Cerebellar cortex (tissue), 1 donor: Measurements from ENCODE around the gene GFOD2.
A peak's percentile ranks its signal among the peaks of the same experiment; 100 is the strongest.

Experiments
- DNase-seq: peaks from one replicate; pipeline ENCODE4 v3.0.0-alpha.2; 2015; ENCODE audit warnings: low spot score

GFOD2 gene

DNA sequence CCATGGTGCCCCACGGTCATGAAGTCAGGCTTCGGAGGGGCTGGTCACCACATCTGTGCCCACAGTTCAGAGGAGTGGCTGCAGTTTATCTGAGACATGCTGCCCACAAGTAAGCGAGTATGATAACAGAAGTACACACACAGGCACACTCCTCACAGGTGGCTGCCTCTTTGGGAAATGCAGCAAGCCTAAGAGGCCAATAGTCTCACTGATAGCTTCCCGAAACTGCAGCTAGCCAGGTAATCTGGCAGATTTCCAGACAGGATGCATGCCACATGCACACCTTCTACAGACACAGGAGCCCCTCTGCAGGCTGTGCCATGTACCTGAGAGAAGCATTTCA, 12.6 kb upstream of the GFOD2 start:
- no peak for DNase-seq

DNA sequence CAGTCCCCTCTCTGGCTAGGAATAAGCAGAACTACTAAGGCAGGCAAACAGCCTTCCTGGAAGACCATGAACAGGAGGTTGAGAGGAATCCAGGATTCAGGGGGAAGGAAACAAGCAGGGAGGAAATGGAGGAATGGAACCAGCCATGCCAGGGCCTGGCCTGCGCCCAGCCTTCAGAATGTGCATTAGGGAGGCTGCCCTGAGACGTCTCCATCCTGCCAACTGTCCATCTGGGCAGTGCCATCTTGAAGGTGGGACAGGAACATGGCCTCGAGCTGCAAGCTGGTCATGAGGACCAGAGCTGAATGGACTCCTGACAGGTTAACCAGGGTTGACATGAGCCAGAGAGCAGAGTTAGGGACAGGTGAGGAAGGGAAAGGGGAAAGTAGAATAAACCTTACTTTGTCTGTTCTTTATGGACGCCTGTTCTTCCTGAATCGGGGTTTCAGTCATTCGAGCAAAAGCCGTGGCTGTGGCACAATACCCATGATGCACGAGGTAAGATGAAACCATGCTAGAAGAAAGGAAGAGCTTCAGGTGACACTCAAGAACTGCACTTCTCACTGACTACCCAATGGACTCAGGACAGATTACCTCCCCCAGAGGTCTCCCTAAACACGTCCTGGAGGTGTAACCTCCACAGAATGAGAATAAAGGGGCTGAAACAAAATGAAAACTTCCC, 12.1 kb upstream of the GFOD2 start:
- DNase-seq = peak; percentile 97

- DNase-seq = no peak
Measured at GRCh38 chr16:67730326-67730725, 11.2 kb upstream of the GFOD2 start.

DNA sequence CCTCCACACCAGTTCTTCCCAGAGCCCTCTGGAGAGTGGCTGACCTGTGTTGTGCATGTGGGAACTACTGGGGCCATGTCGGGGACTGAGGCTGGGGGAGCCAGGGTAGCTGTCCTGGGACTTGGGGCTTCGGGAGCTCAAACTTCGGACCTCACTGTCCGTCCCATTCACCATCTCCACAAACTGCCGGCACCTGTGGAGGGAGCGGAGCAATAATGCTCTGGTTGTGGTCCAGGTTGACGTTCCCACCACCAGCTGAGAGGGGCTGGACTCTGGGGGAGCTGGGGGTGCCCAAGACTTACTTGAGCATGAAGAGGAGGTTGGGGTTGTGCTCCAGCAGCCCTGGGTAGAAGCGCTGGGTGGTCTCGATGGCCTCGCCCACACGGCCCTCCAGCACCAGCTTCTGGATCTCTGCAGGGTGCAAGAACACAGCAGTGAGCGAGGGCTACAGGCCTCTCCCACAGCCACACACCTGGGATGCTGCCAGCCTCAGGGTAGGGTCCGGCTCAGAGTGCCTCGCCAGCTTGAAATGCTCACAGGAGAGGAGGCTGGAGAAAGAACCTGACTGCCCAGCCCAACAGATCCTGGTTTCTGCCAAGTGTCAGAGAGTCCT, 10.6 kb upstream of the GFOD2 start:
- DNase-seq = no peak

DNA sequence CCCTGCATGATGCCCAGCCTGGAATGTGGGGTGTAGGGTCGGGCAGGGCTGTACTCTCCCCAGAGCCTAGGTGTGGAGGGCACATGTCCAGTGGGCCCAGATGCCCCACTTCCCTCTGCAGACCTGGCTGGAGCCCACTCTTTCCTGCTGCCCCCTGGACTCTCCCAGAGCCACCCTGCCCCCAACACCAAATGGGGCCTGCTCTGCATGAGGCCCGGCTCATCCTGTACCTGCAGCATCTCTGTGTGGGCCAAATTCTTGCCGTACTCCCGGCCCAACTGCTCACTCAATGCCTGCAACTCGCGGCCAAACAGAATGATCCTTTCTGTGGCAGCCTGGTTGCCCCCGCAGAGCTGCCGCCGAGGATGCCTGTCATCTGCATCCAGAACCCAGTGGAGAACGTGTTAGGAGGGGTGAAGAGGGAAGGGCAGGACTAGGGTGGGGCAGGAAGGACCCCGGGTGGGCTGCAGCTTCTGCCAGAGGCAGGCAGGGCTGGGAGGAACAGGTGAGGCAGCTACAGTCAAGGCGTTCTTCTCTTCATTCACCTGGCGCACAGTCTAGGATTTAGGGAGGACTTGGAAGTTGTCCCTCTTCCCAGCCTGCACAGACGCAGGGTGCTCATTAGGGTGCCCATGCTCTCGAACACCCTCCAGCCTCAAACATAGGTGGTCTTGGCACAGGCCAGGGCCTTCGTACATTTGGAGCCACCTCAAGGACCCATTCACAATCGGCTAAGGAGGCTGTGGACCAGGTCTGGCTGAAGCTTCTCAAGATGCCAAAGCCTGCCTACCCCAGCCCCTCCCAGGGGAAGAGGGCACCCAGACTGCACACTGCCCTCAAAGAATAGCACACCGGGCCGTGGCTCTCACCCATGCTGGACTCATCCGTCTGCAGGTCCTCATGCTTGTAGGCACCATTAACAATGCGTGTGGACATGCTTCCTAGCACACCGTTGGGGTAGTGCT, 8.7 kb upstream of the GFOD2 start:
- DNase-seq = peak; percentile 71

- DNase-seq = no peak
Measured at GRCh38 chr16:67726106-67727034, 7.3 kb upstream of the GFOD2 start.

DNA sequence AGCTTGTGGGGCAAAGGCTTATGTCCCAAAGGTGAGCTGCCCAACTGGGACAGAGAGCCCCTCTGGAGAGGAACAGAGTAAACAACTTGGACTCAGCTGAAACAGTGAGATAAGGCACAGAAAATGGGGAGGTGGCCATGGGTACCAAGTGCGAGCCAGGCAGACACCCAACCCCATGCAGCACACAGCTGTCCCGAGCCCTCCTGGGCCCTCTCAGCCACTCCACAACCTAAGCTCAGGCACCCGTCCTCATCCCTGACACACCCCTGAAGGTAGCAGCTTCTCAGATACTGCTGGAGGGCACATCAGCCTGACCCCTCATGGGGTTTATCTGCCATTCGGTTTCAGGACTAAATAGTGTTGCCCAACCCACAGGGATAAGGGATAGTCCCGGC, 4.8 kb upstream of the GFOD2 start:
- no peak for DNase-seq

GRCh38 chr16:67723151-67723910, 4.2 kb upstream of the GFOD2 start:
- DNase-seq = no peak

DNA sequence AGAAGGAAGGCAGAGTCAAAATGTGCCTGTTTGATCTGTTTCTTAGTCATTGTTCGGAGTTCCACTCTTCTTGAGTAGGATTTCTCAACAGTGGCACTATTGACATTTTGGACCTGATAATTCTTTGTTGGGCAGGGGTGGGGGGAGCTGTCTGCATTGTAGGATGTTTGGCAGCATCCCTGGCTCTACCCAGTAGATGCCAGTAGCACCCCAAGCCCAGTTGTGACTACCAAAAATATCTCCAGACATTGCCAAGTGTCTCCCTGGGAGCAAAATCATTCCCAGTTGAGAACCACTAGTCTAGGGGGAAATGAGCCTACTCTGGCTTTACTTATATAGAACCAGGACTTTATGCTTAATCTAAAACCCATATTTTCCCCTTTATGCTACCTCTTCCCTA, 1.1 kb upstream of the GFOD2 start:
- no peak for DNase-seq

DNA sequence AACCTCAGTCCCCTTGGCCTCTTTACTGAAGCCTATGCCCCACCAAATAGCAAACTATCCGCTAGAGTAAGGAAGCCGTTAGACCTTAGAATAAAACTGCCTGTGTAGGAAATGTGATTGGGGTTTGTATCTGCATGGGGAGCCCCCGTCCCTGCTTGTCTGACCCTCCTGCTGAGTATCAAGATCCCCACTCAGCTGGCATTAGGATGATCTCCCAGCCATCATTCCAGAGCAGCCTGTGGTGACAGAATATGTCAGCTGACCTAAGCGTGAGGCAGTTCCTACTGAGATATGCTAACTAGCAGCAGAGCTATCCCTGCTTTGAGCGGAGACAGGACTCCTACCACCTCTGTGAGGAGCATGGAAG, 645 bp upstream of the GFOD2 start:
- peak; percentile 77 for DNase-seq

DNA sequence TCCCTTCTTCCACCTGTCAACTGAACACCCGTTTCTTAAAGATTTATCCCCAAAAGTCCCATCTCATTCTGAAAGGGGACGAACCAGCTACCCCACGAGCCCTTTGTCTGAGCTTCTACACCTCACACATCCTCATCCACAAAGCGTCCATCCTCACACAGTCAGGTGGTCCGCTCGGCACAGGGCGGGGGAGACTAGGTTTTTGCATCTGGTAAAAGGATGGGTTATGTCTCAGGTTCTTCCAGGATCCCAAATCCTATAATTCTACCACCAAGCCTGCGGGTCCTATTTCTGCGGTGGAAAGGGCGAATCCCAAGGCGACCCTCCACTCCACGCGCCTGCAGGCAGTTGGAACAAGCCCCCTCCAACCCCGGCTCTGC, 458 bp downstream of the GFOD2 start:
- DNase-seq = no peak

- DNase-seq = no peak
Measured at GRCh38 chr16:67716097-67716496, 3.0 kb downstream of the GFOD2 start.

- no peak for DNase-seq
Measured at GRCh38 chr16:67714522-67714921, 4.6 kb downstream of the GFOD2 start.

GRCh38 chr16:67713647-67714273, 5.4 kb downstream of the GFOD2 start:
- DNase-seq = no peak

- DNase-seq = no peak
Measured at GRCh38 chr16:67710607-67711006, 8.5 kb downstream of the GFOD2 start.

GRCh38 chr16:67709050-67709449, 10.1 kb downstream of the GFOD2 start:
- DNase-seq = no peak

GRCh38 chr16:67708368-67708771, 10.7 kb downstream of the GFOD2 start:
- no peak for DNase-seq

DNA sequence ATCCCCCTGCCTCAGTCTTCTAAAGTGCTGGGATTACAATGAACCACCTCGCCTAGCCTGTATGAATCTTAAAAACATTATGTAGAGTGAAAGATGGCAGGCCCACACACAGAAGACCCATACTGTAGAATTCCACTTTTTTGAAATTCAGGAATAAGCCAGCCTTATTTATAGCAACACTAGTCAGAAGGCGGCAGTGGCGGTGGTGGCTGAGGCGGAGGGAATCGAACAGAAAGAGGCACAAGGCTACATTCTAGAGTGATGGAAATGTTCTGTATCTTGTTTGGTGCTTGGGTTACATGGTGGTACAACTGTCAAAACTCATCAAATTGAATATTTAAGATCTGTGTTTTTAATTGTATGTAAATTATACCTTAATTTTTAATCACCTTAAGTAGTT, 11.3 kb downstream of the GFOD2 start:
- no peak for DNase-seq

DNA sequence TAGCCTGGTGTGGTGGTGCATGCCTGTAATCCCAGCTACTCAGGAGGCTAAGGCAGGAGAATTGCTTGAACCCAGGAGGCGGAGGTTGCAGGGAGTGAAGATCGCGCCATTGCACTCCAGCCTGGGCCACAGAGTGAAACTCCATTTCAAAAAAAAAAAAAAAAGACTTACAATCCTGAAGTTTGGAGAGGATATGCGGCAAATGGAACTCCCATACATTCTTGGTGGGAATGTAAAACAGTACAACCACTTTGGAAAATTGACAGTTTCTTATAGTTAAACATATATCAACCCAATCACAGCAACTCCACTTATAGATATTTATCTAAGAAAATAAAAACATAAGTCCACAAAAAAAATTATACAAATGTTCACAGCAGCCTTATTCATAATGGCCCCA, 11.9 kb downstream of the GFOD2 start:
- DNase-seq = no peak

DNA sequence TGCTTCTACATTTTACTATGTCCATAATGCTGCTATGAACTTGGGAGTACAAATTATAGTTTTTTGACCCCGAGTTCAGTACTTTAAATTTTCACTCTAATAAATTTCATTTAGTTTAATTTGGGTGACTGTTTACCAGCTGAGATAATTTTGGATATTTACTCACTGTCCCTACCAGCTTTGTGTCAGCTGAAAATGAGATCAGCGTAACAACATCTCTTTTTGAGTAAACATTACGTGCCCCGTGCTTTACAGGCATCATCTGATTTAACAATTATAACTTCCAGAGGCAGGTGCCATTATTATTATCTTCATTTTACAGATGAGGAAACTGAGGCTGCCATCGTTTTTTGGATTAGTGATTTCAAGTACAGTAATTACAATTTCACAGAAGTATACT, 15.0 kb downstream of the GFOD2 start:
- DNase-seq = no peak

DNA sequence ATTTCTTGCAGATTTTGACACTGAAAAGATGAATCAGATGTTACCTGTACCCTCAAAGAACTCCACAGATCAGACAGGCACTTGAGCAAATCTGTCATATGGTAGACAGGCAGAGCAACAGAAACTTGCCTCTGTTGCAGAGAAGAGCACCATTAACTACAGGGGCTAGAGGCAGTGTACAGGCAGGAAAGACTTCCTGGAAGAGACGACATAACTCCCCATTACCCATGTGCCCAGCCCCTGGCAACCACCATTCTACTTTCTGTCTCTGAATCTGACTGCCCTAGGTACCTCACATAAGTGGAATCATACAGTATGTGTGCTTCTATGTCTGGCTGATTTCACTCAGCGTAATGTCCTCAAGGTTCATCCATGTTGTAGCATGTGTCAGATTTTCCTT, 15.5 kb downstream of the GFOD2 start:
- no peak for DNase-seq
